IPS DF 4.7 (cell line): ENCODE results near the gene GSTA2.
"Not testable (repeated sequence)": the region's sequence is repeated elsewhere in the genome, so short reads cannot be mapped to it uniquely, and the experiment has no call there.

Source experiments
- DNase-seq: peaks from one replicate; pipeline ENCODE4 v3.0.0-alpha.2; 2013; ENCODE audit warnings: low spot score; ENCODE audit errors: extremely low read depth

Gene GSTA2

DNA sequence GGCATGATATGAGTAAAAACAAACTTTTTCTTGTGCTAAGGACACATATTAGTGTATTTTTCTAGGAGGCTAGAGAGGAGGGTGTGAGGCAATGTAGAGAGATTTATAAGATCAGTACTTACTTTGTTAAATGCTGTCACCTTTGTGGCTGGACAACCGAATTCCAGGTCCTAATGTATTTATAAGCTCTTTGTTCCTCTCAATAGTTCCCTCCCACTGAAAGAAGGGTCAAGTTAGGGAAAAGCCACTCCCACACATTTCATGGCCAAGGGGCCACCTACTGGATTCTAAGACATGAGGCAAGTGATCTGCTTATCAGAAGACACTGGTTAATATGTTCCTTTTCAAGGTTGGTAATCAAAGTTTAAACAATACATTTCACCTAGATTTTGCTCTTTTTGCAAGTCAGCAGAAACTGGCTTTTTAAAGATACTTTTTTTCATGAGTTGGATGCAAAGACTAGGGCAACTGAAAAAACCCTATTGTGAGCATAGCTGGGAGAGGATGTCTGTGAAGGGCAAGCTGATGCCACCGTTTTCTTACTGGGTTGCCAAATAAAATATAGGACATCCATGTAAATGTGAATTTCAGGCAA lies at the start of gene GSTA2:
Gene GSTA2, minus strand, starts transcription at position 154 of the 595 bp plus-strand sequence. CDS start 5,528 bp downstream, outside the sequence.
- not testable (repeated sequence) for DNase-seq

DNA sequence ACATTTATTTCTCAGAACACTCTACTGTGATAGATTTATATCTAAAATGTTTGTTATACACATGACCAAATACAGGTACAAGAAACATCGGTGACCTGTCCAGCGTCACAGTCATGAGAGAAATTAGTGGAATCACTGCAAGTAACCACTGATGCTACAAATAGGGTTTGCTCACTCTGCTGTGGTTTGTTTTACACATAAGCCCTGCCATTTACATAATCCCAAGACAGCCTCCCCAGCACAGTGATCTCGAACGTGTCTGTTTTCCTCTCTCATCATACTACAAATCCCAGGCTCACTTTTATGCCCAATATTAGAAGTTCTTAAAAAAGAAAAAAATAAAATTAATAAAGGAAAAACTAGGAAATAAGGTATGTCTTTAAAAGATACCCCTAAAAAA lies 46.5 kb upstream of the GSTA2 start:
- not testable (repeated sequence) for DNase-seq

- DNase-seq: no peak
Measured at GRCh38 chr6:52808660-52809059, 45.4 kb upstream of the GSTA2 start.

GRCh38 chr6:52803668-52804255 lies 40.5 kb upstream of the GSTA2 start, which contains the start of gene GSTA1:
TSS of gene GSTA1 (minus strand) at chr6:52803816. CDS start at chr6:52799267, 4,549 bp downstream.
- DNase-seq: not testable (repeated sequence)

DNA sequence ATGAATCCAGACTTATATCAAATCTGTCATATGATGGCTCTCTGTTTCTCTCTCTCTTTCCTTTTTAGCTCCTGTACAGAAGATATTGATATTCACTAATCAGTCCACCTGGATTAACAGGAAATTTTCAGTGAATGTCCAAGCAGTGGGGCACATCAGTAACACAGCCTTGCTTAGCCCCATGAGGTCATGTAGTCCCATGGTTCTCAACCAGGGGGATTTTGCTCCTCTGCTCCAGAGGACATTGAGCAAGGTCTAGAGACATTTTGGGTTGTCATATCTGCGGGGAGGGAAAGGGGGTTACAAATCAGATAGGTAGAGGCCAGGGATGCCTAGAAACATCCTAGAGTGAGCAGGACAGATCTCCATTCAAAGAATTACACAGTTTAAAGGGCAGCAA lies 39.5 kb upstream of the GSTA2 start:
- no peak for DNase-seq

DNA sequence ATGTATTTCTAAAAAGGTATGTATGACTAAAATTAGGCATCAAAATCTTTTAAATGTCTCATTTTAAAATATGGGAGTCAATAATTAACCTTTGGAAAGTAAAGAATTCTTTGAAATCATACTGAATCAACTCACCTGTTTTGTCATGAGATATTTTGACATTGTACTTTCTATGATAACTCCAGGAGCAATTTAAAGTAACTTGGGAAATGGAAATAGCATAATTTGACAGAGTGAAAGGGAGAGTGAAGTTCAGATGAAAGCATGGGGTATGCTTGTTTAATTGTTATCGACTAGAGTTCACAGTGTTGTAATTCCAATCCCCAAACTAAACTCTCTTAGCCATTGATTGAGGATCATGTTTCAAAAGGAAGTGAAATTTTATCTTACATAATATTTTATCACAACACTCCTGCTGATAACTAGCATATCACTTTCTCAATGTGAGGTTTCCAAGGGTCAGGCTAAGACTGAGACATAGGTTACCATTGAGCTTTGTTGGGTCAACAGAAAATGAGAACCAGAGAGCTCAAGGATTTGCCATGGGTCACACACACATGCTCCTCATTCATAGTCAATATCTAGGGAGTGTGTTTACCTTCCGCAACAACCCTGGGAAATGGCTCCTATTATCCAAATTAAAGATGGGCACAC lies 38.0 kb upstream of the GSTA2 start:
- DNase-seq: no peak

GRCh38 chr6:52799272-52799671 lies 36.0 kb upstream of the GSTA2 start:
- not testable (repeated sequence) for DNase-seq

GRCh38 chr6:52794366-52794765 lies 31.1 kb upstream of the GSTA2 start:
- not testable (repeated sequence) for DNase-seq

GRCh38 chr6:52790861-52791260 lies 27.6 kb upstream of the GSTA2 start:
- DNase-seq: no peak

DNA sequence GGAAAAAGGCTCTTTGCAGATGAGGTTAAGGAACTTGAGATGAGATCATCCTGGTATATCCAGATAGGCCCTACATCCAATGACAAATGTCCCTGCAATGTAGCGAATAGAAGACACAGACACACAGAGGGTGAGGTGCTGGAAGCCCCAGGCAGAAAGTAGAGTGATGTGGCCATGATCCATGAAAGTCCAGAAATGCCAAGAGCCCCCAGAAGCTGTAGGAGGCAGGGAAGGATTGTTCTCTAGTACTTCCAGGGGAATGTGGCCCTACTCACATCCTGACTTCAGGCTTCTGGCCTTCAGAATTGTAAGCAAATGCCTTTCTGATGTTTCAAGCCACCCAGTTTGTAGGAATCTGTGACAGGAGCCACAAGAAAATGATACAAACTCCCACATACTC lies 26.4 kb upstream of the GSTA2 start:
- DNase-seq: not testable (repeated sequence)

- no peak for DNase-seq
Measured at GRCh38 chr6:52788478-52788877, 25.2 kb upstream of the GSTA2 start.

DNA sequence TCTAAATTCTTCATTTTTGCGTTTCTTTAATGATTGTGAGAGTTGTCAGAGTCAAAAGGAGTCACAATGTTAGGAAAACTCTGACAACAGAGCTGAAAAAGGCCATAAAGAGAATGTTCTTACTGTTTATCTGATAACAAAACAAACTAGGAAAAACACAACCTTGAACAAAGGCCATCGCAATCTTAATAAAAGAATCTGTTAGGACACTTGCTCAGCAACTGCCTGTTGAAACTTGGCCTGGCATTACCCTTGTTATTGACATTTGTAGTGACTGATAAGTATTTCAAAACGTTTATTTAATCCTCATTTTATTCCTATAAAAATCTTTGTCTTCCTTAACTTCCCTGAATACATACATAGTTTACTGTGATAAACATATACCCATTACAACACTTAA lies 24.6 kb upstream of the GSTA2 start:
- no peak for DNase-seq

DNA sequence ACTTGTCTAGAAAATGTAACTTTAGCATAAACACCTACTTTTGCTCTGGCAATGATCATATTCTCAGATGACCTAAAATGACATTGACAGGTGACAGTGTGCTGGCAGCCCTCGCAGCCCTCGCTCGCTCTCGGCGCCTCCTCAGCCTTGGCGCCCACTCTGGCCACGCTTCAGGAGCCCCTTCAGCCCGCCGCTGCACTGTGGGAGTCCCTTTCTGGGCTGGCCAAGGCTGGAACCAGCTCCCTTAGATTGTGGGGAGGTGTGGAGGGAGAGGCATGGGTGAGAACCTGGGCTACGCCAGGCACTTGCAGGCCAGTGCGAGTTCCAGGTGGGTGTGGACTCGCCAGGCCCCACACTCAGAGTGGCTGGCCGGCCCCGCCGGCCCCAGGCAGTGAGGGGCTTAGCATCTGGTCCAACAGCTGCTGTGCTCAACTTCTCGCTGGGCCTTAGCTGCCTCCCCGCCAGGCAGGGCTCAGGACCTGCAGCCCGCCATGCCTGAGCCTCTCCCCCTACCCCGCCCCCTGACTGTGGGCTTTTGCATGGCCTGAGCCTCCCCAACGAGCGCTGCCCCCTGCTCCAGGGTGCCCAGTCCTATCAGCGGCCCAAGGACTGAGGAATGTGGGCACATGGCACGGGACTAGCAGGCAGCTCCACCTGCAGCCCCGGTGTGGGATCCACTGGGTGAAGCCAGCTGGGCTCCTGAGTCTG lies 23.1 kb upstream of the GSTA2 start:
- DNase-seq: no peak

DNA sequence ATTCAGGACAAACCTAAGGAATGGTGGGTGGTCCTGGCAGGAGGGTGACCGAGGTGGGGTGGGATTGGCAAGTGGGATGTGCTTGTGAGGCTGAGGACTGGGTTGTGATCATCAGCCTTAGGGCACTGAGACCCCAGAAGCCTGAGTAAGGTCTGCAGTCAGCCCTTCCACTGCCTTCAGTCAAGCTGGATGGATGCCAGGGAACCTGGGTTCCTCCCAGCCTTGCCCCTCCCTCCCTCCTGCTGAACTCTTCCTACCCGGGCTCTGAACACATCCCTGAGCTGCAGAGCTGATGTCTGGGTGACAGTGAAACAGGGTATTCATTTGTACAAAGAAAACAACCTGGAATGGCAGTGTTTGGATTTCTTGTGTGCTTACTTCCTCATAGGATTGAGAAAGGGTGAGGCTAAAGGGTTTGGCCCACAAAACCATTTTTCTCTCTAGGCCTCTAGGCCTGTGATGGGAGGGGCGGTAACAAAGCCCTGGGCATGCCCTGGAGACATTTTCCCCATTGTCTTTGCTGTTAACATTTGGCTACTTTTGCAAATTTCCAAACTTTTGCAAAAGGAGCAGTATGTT lies 19.5 kb upstream of the GSTA2 start:
- DNase-seq: not testable (repeated sequence)

DNA sequence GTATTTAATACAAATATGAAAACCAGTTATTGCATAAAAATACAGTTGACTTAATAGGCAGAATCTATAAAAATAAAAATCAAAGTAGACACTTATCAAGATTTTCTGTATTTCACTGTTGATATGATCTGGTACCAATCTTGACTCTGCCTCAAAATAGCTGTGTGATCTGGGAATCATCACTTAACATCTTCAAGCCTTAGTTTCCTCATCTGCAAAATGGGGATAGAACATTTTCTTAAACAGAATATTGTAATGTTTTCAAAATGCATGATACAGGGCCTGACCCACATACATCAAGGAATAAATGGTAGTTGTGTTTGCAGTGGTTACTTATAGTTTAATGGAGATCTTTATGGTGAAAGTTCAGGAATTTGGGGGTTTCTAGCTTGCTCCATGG lies 18.9 kb upstream of the GSTA2 start:
- DNase-seq: not testable (repeated sequence)

GRCh38 chr6:52779237-52779636 lies 16.0 kb upstream of the GSTA2 start:
- DNase-seq: no peak

DNA sequence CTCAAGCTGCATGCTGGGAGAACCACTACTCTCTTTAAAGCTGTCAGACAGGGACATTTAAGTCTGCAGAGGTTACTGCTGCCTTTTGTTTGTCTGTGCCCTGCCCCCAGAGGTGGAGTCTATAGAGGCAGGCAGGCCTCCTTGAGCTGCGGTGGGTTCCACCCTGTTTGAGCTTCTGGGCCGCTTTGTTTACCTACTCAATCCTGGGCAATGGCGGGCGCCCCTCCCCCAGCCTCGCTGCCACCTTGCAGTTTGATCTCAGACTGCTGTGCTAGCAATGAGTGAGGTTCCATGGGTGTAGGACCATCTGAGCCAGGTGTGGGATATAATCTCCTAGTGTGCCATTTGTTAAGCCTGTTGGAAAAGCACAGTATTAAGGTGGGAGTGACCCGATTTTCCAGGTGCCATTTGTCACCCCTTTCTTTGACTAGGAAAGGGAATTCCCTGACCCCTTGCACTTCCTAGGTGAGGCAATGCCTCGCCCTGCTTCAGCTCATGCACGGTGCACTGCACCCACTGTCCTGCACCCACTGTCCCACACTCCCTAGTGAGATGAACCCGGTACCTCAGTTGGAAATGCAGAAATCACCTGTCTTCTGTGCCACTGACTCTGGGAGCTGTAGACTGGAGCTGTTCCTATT lies 13.6 kb upstream of the GSTA2 start:
- not testable (repeated sequence) for DNase-seq

GRCh38 chr6:52769399-52769798 lies 6.1 kb upstream of the GSTA2 start:
- not testable (repeated sequence) for DNase-seq

DNA sequence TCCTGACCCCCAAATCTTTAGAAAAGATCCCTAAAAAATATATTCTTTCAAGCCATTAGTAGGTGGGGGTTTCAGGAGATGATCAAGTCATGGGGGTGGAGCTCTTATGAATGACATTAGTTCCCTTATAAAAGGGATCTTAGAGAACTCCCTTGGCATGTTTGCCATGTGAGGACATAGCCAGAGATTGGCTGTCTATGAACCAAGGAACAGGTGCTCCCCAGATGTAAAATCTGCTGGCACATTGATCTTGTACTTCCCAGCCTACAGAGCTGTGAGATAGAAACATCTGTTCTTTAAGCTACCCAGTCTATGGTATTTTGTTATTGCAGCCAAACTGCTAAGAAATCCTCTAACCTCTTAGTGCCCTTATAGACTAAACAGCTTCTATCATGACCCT lies 4.4 kb upstream of the GSTA2 start:
- not testable (repeated sequence) for DNase-seq

DNA sequence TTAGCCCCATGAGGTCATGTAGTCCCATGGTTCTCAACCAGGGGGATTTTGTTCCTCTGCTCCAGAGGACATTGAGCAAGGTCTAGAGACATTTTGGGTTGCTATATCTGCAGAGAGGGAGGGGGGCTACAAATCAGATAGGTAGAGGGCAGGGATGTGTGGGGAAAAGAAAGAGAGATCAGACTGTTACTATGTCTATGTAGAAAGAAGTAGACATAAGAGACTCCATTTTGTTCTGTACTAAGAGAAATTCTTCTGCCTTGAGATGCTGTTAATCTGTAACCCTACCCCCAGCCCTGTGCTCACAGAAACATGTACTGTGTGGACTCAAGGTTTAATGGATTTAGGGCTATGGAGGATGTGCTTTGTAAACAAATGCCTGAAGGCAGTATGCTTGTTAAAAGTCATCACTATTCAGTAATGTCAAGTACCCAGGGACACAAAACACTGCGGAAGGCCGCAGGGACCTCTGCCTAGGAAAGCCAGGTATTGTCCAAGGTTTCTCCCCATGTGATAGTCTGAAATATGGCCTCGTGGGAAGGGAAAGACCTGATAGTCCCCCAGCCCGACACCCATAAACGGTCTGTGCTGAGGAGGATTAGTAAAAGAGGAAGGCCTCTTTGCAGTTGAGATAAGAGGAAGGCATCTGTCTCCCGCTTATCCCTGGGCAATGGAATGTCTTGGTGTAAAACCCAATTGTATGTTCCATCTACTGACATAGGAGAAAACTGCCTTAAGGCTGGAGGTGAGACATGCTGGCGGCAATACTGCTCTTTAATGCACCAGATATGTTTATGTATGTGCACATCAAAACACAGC lies 1.4 kb downstream of the GSTA2 start:
- not testable (repeated sequence) for DNase-seq
